ENCODE results near the gene LBHD1. TPM values are rescaled to one million over a fixed set of nuclear protein-coding genes. Genes with fewer than 3 reads are reported as not detected.

LBHD1 gene
- total RNA-seq, result 5.6 TPM

GRCh38 chr11:62671608-62672389, at the start of gene LBHD1, which contains the start of gene UQCC3:
Gene LBHD1, minus strand, starts transcription at chr11:62672267. Its CDS starts 2,236 bp downstream, at chr11:62670031.
Gene UQCC3, plus strand, starts transcription at chr11:62671673. Its CDS starts 73 bp downstream, at chr11:62671746.

GRCh38 chr11:62707277-62707861, 35.3 kb upstream of the LBHD1 start, which contains the start of the genes BSCL2 and GNG3:
Gene BSCL2, minus strand, starts transcription at chr11:62707424. Its CDS starts 229 bp downstream, at chr11:62707195.
Gene GNG3, plus strand, starts transcription at chr11:62707676. Its CDS starts 620 bp downstream, at chr11:62708296.

GRCh38 chr11:62689421-62690183, 17.5 kb upstream of the LBHD1 start, which contains the start of gene LRRN4CL:
Gene LRRN4CL, minus strand, starts transcription at chr11:62689530. Its CDS starts 1,022 bp downstream, at chr11:62688508.

GRCh38 chr11:62678770-62679696, 7.0 kb upstream of the LBHD1 start, which contains the start of gene UBXN1:
Gene UBXN1, minus strand, starts transcription at chr11:62679073. Its CDS starts 150 bp downstream, at chr11:62678923.

GRCh38 chr11:62665075-62665598, 6.9 kb downstream of the LBHD1 start, which contains the start of the genes C11orf98 and CSKMT:
Gene C11orf98, minus strand, starts transcription at chr11:62665210. Its CDS starts 41 bp downstream, at chr11:62665169.
Gene CSKMT, plus strand, starts transcription at chr11:62665312. Its CDS starts 568 bp downstream, at chr11:62665880.

GRCh38 chr11:62645946-62646824, 25.9 kb downstream of the LBHD1 start, which contains the start of gene GANAB:
Gene GANAB, minus strand, starts transcription at chr11:62646613. Its CDS starts 14 bp downstream, at chr11:62646599.

GRCh38 chr11:62621567-62622470, 50.2 kb downstream of the LBHD1 start, which contains the start of gene B3GAT3:
Gene B3GAT3, minus strand, starts transcription at chr11:62621986. Its CDS starts 39 bp downstream, at chr11:62621947.

Small RNA genes lying within 50 kb of the gene (small RNA-seq; reads per million reads assigned to genes)
- gene SNORA57 (ENCODE audit: low replicate concordance), result not detected

Other genes with a start within 250 kb of the LBHD1 start
- 13.5 TPM for gene AHNAK, start 125.5 kb downstream of the LBHD1 start, total RNA-seq
- gene EEF1G, start 98.4 kb downstream of the LBHD1 start, total RNA-seq, result 1,400 TPM
- 7.5 TPM for gene TUT1, start 80.7 kb downstream of the LBHD1 start, total RNA-seq
- 139 TPM for gene MTA2, start 70.4 kb downstream of the LBHD1 start, total RNA-seq
- 5.9 TPM for gene EML3, start 59.5 kb downstream of the LBHD1 start, total RNA-seq
- gene ROM1, start 59.0 kb downstream of the LBHD1 start, total RNA-seq, result 0.94 TPM
- gene B3GAT3, start 50.3 kb downstream of the LBHD1 start, total RNA-seq, result 22.5 TPM
- gene GANAB, start 25.7 kb downstream of the LBHD1 start, total RNA-seq, result 64.8 TPM
- 16.3 TPM for gene INTS5, start 19.0 kb downstream of the LBHD1 start, total RNA-seq
- gene C11orf98, start 7.1 kb downstream of the LBHD1 start, total RNA-seq, result 19.7 TPM
- gene CSKMT, start 7.0 kb downstream of the LBHD1 start, total RNA-seq, result 8.8 TPM
- 4.1 TPM for gene UQCC3, start 594 bp downstream of the LBHD1 start, total RNA-seq
- 85.1 TPM for gene UBXN1, start 6.8 kb upstream of the LBHD1 start, total RNA-seq
- gene LRRN4CL, start 17.3 kb upstream of the LBHD1 start, total RNA-seq, result 0.31 TPM
- gene BSCL2, start 35.2 kb upstream of the LBHD1 start, total RNA-seq, result 102 TPM
- gene GNG3, start 35.4 kb upstream of the LBHD1 start, total RNA-seq, result 28.8 TPM
- gene HNRNPUL2, start 55.2 kb upstream of the LBHD1 start, total RNA-seq, result 30.0 TPM
- 28.2 TPM for gene TTC9C, start 56.2 kb upstream of the LBHD1 start, total RNA-seq
- gene ZBTB3, start 81.9 kb upstream of the LBHD1 start, total RNA-seq, result 13.8 TPM
- gene POLR2G, start 89.3 kb upstream of the LBHD1 start, total RNA-seq, result 60.1 TPM
- gene TAF6L, start 99.1 kb upstream of the LBHD1 start, total RNA-seq, result 16.0 TPM
- 22.8 TPM for gene TMEM179B, start 115.1 kb upstream of the LBHD1 start, total RNA-seq
- gene TMEM223, start 119.7 kb upstream of the LBHD1 start, total RNA-seq, result 15.7 TPM
- gene NXF1, start 133.2 kb upstream of the LBHD1 start, total RNA-seq, result 33.2 TPM
- gene STX5, start 159.8 kb upstream of the LBHD1 start, total RNA-seq, result 40.1 TPM
- gene TEX54, start 160.6 kb upstream of the LBHD1 start, total RNA-seq, result not detected
- 45.7 TPM for gene WDR74, start 167.3 kb upstream of the LBHD1 start, total RNA-seq
- gene SLC3A2, start 208.6 kb upstream of the LBHD1 start, total RNA-seq, result 76.7 TPM
- 12.8 TPM for gene CHRM1, start 249.1 kb upstream of the LBHD1 start, total RNA-seq